ENCODE measurements around the gene SCAF4.

SCAF4 gene

DNA sequence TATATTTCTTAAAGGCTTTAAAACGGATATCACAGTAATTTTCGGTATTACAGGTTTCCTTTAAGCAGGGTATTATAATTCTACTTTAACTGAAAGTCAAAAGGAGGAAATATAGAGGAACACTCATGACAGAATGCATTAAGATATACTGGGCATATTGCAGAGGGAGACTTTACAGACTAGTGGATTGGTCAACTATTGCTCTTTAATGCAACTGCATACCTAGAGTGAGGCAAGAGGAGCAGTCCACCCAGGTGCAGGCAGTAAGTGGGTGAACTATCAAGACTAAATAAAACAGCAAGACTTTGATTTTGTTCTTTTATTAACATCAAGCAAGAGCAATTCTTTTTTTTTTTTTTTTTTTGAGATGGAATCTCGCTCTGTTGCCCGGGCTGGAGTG, 10.5 kb downstream of the SCAF4 start:
- no peaks in the 10 kb centered on the region for H3F3A ChIP-seq (ENCODE audit: insufficient read depth, low read length)
- no peak overlapping the region for H3K4me3 ChIP-seq (ENCODE audit: low read depth, low read length, poor library complexity, severe bottlenecking)
- H3K9me3 ChIP-seq (ENCODE audit: low read length), result no peaks in the 10 kb centered on the region
- TF ChIP-seq, protein P1, sequence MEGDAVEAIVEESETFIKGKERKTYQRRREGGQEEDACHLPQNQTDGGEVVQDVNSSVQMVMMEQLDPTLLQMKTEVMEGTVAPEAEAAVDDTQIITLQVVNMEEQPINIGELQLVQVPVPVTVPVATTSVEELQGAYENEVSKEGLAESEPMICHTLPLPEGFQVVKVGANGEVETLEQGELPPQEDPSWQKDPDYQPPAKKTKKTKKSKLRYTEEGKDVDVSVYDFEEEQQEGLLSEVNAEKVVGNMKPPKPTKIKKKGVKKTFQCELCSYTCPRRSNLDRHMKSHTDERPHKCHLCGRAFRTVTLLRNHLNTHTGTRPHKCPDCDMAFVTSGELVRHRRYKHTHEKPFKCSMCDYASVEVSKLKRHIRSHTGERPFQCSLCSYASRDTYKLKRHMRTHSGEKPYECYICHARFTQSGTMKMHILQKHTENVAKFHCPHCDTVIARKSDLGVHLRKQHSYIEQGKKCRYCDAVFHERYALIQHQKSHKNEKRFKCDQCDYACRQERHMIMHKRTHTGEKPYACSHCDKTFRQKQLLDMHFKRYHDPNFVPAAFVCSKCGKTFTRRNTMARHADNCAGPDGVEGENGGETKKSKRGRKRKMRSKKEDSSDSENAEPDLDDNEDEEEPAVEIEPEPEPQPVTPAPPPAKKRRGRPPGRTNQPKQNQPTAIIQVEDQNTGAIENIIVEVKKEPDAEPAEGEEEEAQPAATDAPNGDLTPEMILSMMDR (IDR thresholded peaks at IDR 0.05; ENCODE audit: low read length), result no peak
- TF ChIP-seq EZH2 (IDR thresholded peaks at IDR 0.05; ENCODE audit: borderline replicate concordance, low read length), result no peak
- peaks cover 42% of the 10 kb centered on the region for H3K36me3 ChIP-seq (ENCODE audit: insufficient read depth, low read length)
- H3K79me2 ChIP-seq (ENCODE audit: insufficient read depth, low read length), result peaks cover 98% of the 10 kb centered on the region
- no peaks in the 10 kb centered on the region for H3K27me3 ChIP-seq (ENCODE audit: insufficient read depth, low read length)
- no peak overlapping the region for H3K4me2 ChIP-seq (ENCODE audit: low read length)
- H3K27ac ChIP-seq (ENCODE audit: low read depth, low read length, poor library complexity, severe bottlenecking), result no peak overlapping the region
- H3K9ac ChIP-seq (ENCODE audit: low read length), result no peak overlapping the region
- peaks cover 7% of the 10 kb centered on the region; the same call in 1 of the 2 replicates for H4K20me1 ChIP-seq (ENCODE audit: insufficient read depth, low read length)
- no peaks in the 10 kb centered on the region for H3K9me2 ChIP-seq (ENCODE audit: low read depth, low read length)
- no peak overlapping the region for H2AFZ ChIP-seq (ENCODE audit: low read length)
- H3K4me1 ChIP-seq (ENCODE audit: insufficient read depth, low read length, severe bottlenecking), result peaks cover 13% of the 10 kb centered on the region

DNA sequence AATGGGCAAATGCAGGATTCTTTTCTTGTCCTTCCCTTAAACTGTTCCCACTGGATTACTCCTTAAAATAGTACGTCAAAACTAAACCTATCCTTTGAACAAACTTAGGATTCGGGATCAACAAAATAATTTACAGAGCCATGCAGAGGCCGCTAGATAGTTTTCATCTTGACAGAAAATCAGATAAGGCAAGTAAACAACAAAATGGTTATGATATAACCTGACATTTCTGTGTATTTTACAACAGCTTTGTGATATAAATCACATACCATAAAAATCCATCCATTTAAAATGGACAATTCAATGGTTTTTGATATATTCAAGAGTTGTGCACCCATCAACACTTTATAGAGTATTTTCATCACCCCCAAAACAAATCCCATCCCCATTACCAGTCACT, 11.2 kb downstream of the SCAF4 start:
- Histone ChIP-seq H3K9me3 (ENCODE audit: low read length) (no peaks in the 10 kb centered on the region), H2AFZ (ENCODE audit: low read length) (no peak overlapping the region), H3K36me3 (ENCODE audit: insufficient read depth, low read length) (peaks cover 39% of the 10 kb centered on the region), H3F3A (ENCODE audit: insufficient read depth, low read length) (no peaks in the 10 kb centered on the region), H3K4me3 (ENCODE audit: low read depth, low read length, poor library complexity, severe bottlenecking) (no peak overlapping the region), H3K27me3 (ENCODE audit: insufficient read depth, low read length) (no peaks in the 10 kb centered on the region), H3K4me2 (ENCODE audit: low read length) (no peak overlapping the region), H3K4me1 (ENCODE audit: insufficient read depth, low read length, severe bottlenecking) (peaks cover 18% of the 10 kb centered on the region), H3K9ac (ENCODE audit: low read length) (no peak overlapping the region), H4K20me1 (ENCODE audit: insufficient read depth, low read length) (peaks cover 7% of the 10 kb centered on the region; the same call in 1 of the 2 replicates), H3K79me2 (ENCODE audit: insufficient read depth, low read length) (peaks cover 98% of the 10 kb centered on the region), H3K27ac (ENCODE audit: low read depth, low read length, poor library complexity, severe bottlenecking) (no peak overlapping the region), H3K9me2 (ENCODE audit: low read depth, low read length) (no peaks in the 10 kb centered on the region)
- TF ChIP-seq, protein P1 (IDR thresholded peaks at IDR 0.05; ENCODE audit: low read length), result no peak
- no peak for TF ChIP-seq EZH2 (IDR thresholded peaks at IDR 0.05; ENCODE audit: borderline replicate concordance, low read length)

DNA sequence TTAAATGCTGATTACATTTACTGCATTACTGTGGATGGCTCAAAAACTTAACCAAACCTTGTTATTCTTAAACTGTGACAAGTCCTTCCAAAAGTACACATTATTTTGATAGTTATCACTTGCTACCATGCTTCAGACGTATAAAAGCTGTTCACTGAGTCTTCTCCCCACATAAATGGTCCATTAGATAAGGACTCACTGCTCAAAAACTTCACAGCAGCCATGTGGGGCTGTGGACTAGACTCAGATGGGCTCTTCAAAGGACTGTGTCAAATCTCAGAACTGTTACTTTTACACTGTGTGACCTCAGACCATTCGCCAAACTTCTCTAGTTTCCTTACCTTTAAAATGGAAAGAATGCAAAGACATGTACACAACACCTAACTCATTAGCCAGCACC, 11.6 kb downstream of the SCAF4 start:
- Histone ChIP-seq H3K4me2 (ENCODE audit: low read length) (no peak overlapping the region), H4K20me1 (ENCODE audit: insufficient read depth, low read length) (peaks cover 7% of the 10 kb centered on the region; the same call in 1 of the 2 replicates), H3F3A (ENCODE audit: insufficient read depth, low read length) (no peaks in the 10 kb centered on the region), H3K27me3 (ENCODE audit: insufficient read depth, low read length) (no peaks in the 10 kb centered on the region), H3K36me3 (ENCODE audit: insufficient read depth, low read length) (peaks cover 36% of the 10 kb centered on the region), H3K9ac (ENCODE audit: low read length) (no peak overlapping the region), H3K9me3 (ENCODE audit: low read length) (no peaks in the 10 kb centered on the region), H3K4me3 (ENCODE audit: low read depth, low read length, poor library complexity, severe bottlenecking) (no peak overlapping the region), H3K9me2 (ENCODE audit: low read depth, low read length) (no peaks in the 10 kb centered on the region), H3K4me1 (ENCODE audit: insufficient read depth, low read length, severe bottlenecking) (peaks cover 18% of the 10 kb centered on the region), H3K27ac (ENCODE audit: low read depth, low read length, poor library complexity, severe bottlenecking) (no peak overlapping the region), H2AFZ (ENCODE audit: low read length) (no peak overlapping the region), H3K79me2 (ENCODE audit: insufficient read depth, low read length) (peaks cover 98% of the 10 kb centered on the region)
- TF ChIP-seq EZH2 (IDR thresholded peaks at IDR 0.05; ENCODE audit: borderline replicate concordance, low read length), result no peak
- TF ChIP-seq, protein P1 (IDR thresholded peaks at IDR 0.05; ENCODE audit: low read length), result no peak
